Measurements from ENCODE around the gene TRIL. TPM values are rescaled to one million over a fixed set of nuclear protein-coding genes. Genes with fewer than 3 reads are reported as not detected.

TRIL gene
- total and polyA plus RNA-seq, 9 of the 15 experiments (the other 6 are each of a cell fraction or from before 2014, with no cell fraction given) = not detected

- intact Hi-C loops (cut with micrococcal nuclease) = no loop called here
- H3K4me2 ChIP-seq (ENCODE audit: insufficient read depth, low read length) = no peak overlapping the region
Observed at GRCh38 chr7:28904578-28905048, 53.5 kb downstream of the TRIL start.

GRCh38 chr7:28903730-28904577, 54.2 kb downstream of the TRIL start:
- intact Hi-C loops (cut with micrococcal nuclease) = no loop called here
- ATAC-seq = no peak
- H3K9me3 ChIP-seq (replicated peaks; ENCODE audit: control insufficient read depth, insufficient read depth, low read depth, low read length) = no peaks in the 10 kb centered on the region
- H4K20me1 ChIP-seq (replicated peaks; ENCODE audit: control insufficient read depth, insufficient read depth, low read length) = no peaks in the 10 kb centered on the region
- WGBS (ENCODE audit: insufficient coverage, low coverage, missing lambda C conversion rate) = 0% methylated on average over 4 of the region's 4 CpGs
- DNase-seq (ENCODE audit: extremely low read depth in 1 of 4, low spot score in 3 of 4) = no peak
- no peak overlapping the region for H2AFZ ChIP-seq (ENCODE audit: low read depth, low read length)
- H3K79me2 ChIP-seq (ENCODE audit: control insufficient read depth, insufficient read depth, low read length) = no peaks in the 10 kb centered on the region
- in situ Hi-C loops (cut with MboI) = no loop called here
- CTCF ChIA-PET (ENCODE audit: low intra/inter-chr PET ratio) = no interaction called here
- H3K4me3 ChIP-seq = no peak overlapping the region
- no TSS peak for BruUV-seq (replicated peaks)
- H3K27ac ChIP-seq (ENCODE audit: extremely low read depth, low read depth, low read length) = no peak overlapping the region
- no peaks in the 10 kb centered on the region for H3K9me1 ChIP-seq (ENCODE audit: control insufficient read depth, insufficient read depth, low read length)
- no peaks in the 10 kb centered on the region for H3K36me3 ChIP-seq (ENCODE audit: control insufficient read depth, insufficient read depth, low read length)
- H3K27me3 ChIP-seq (ENCODE audit: control insufficient read depth in 2 of 2, insufficient read depth in 2 of 2, low read length in 2 of 2) = peaks cover 0 to 6% of the 10 kb centered on the region in 2 experiments; a peak in 2 of 5 replicates
- H3K4me2 ChIP-seq (ENCODE audit: insufficient read depth, low read length) = no peak overlapping the region
- no peak overlapping the region for H3K9ac ChIP-seq (ENCODE audit: insufficient read depth in 1 of 2, low read depth in 2 of 2, low read length in 2 of 2)
- POLR2A ChIA-PET = interaction anchor here (0.9 kb wide), 1 partner anchor 9 kb away, joined by 3 read pairs; no protein-coding TSS in a partner anchor
- no peak for FAIRE-seq
- H3K4me1 ChIP-seq (replicated peaks in 1 of 2; ENCODE audit: control insufficient read depth in 2 of 2, insufficient read depth in 2 of 2, low read length in 2 of 2) = no peaks in the 10 kb centered on the region
- no peak for TF ChIP-seq CBFA2T2 (conservative IDR thresholded peaks at IDR 0.05)
- TF ChIP-seq MTA3 (IDR thresholded peaks at IDR 0.05; ENCODE audit: borderline replicate concordance) = no peak
- TF ChIP-seq XRCC5 (IDR thresholded peaks at IDR 0.05; ENCODE audit: low read depth, low read length) = no peak
- no peak for TF ChIP-seq ZNF124 (CRISPR knock-in tag; IDR thresholded peaks at IDR 0.05)
- no peak for TF ChIP-seq POLR2A (conservative IDR thresholded peaks at IDR 0.05)
- TF ChIP-seq SMARCA5 (IDR thresholded peaks at IDR 0.05) = no peak
- no peak for TF ChIP-seq ARID2 (IDR thresholded peaks at IDR 0.05)
- no peak for TF ChIP-seq ZNF311 (CRISPR knock-in tag; IDR thresholded peaks at IDR 0.05)
- TF ChIP-seq ADNP (tag; IDR thresholded peaks at IDR 0.05) = no peak
- no peak for TF ChIP-seq E4F1 (CRISPR knock-in tag; IDR thresholded peaks at IDR 0.05; ENCODE audit: borderline replicate concordance)
- TF ChIP-seq SRSF9 (IDR thresholded peaks at IDR 0.05; ENCODE audit: borderline replicate concordance, low read depth, low read length) = no peak
- no peak for TF ChIP-seq TAF7 (tag; IDR thresholded peaks at IDR 0.05)
- no peak for TF ChIP-seq CBX1 (IDR thresholded peaks at IDR 0.05; ENCODE audit: low read depth)
- TF ChIP-seq NR2F6 (CRISPR knock-in tag; IDR thresholded peaks at IDR 0.05) = no peak
- TF ChIP-seq TAL1 (IDR thresholded peaks at IDR 0.05) = no peak

More at GRCh38 chr7:28904578-28905048, 53.5 kb downstream of the TRIL start:
- POLR2A ChIA-PET = interaction anchor here (0.9 kb wide), 1 partner anchor 29 kb away, joined by 3 read pairs; no protein-coding TSS in a partner anchor
- CTCF ChIA-PET (ENCODE audit: low intra/inter-chr PET ratio) = no interaction called here
- 2% methylated on average over 10 of the region's 10 CpGs for WGBS (ENCODE audit: insufficient coverage, low coverage, missing lambda C conversion rate)
- no peak overlapping the region for H3K9ac ChIP-seq (ENCODE audit: insufficient read depth in 1 of 2, low read depth in 2 of 2, low read length in 2 of 2)
- H3K27ac ChIP-seq (ENCODE audit: extremely low read depth, low read depth, low read length) = no peak overlapping the region
- H3K79me2 ChIP-seq (ENCODE audit: control insufficient read depth, insufficient read depth, low read length) = no peaks in the 10 kb centered on the region
- no peak for FAIRE-seq
- peaks cover 0 to 6% of the 10 kb centered on the region in 2 experiments; a peak in 2 of 5 replicates for H3K27me3 ChIP-seq (ENCODE audit: control insufficient read depth in 2 of 2, insufficient read depth in 2 of 2, low read length in 2 of 2)
- ATAC-seq = no peak
- no peak for DNase-seq (ENCODE audit: extremely low read depth in 1 of 4, low spot score in 3 of 4)
- TF ChIP-seq BHLHE40 (IDR thresholded peaks at IDR 0.05; ENCODE audit: low read length) (no peak), CBX2 (IDR thresholded peaks at IDR 0.05; ENCODE audit: insufficient read depth, low read length, poor library complexity, severe bottlenecking) (peak; percentile 52)
- H4K20me1 ChIP-seq (replicated peaks; ENCODE audit: control insufficient read depth, insufficient read depth, low read length) = no peaks in the 10 kb centered on the region
- no peak overlapping the region for H3K4me3 ChIP-seq
- H2AFZ ChIP-seq (ENCODE audit: low read depth, low read length) = no peak overlapping the region
- in situ Hi-C loops (cut with MboI) = no loop called here
- no peaks in the 10 kb centered on the region for H3K4me1 ChIP-seq (replicated peaks in 1 of 2; ENCODE audit: control insufficient read depth in 2 of 2, insufficient read depth in 2 of 2, low read length in 2 of 2)
- no TSS peak for BruUV-seq (replicated peaks)
- no peaks in the 10 kb centered on the region for H3K36me3 ChIP-seq (ENCODE audit: control insufficient read depth, insufficient read depth, low read length)
- no peaks in the 10 kb centered on the region for H3K9me1 ChIP-seq (ENCODE audit: control insufficient read depth, insufficient read depth, low read length)
- H3K9me3 ChIP-seq (replicated peaks; ENCODE audit: control insufficient read depth, insufficient read depth, low read depth, low read length) = no peaks in the 10 kb centered on the region

Data from K562 (cell line).